GM10266 (cell line): ENCODE results near the gene C1orf174.

Experiments used
- DNase-seq: peaks from one replicate; pipeline ENCODE4 v3.0.0; 2012; ENCODE audit errors: extremely low spot score
- TF ChIP-seq, protein P1 (sequence below): IDR thresholded peaks from 2 replicates; pipeline ENCODE4 v1.5.1; 2012; ENCODE audit warnings: mild to moderate bottlenecking, low read depth; ENCODE audit not compliant: control insufficient read depth, insufficient read depth; ENCODE audit errors: missing control alignments

Gene C1orf174

GRCh38 chr1:3891329-3891865 lies 8.7 kb downstream of the C1orf174 start:
- TF ChIP-seq, protein P1, sequence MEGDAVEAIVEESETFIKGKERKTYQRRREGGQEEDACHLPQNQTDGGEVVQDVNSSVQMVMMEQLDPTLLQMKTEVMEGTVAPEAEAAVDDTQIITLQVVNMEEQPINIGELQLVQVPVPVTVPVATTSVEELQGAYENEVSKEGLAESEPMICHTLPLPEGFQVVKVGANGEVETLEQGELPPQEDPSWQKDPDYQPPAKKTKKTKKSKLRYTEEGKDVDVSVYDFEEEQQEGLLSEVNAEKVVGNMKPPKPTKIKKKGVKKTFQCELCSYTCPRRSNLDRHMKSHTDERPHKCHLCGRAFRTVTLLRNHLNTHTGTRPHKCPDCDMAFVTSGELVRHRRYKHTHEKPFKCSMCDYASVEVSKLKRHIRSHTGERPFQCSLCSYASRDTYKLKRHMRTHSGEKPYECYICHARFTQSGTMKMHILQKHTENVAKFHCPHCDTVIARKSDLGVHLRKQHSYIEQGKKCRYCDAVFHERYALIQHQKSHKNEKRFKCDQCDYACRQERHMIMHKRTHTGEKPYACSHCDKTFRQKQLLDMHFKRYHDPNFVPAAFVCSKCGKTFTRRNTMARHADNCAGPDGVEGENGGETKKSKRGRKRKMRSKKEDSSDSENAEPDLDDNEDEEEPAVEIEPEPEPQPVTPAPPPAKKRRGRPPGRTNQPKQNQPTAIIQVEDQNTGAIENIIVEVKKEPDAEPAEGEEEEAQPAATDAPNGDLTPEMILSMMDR, result no peak
- DNase-seq, result no peak

DNA sequence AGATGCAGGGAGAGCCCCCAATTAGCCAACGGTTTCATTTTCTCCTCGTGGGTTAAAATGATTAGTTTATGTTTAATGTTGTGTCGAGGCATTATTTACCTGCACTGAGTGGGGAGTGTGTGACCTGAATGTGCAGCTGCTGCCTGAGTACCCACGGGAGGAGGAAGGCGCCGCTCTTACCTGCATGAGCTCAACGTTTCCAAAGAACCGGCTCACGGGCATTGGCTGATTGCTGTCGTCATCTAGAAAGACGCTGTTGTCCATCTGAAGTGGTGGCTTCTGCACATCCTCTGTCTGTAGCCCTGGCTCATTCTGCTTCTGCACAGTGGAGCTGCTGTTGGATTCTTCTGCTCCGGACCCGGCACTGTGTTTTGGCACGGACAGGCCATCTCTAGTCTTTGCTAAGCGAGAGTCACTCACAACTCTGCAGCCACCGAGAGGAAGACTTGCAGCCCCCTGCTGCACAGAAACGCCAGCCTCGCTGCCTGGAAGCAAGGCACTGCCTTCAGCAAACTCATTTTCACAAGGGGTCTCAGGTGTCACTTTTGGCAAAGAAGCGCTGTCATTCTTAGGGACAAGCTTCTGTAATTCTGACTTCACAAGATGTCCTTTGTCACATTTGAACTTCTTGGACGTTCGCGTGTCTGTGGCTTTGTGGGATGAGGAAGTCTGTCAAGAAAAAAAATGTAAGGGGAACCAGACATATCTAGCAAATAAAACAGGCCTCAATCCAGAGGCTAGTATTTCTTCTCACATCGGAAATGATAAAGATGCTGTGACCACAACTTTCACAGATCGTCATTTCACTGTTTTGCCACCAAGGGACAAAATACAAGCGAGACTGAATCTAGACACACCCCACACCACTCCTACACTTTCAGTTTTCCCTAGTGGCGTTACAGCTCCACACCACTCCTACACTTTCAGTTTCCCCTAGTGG lies 9.4 kb downstream of the C1orf174 start:
- TF ChIP-seq, protein P1, result no peak
- DNase-seq, result no peak

- TF ChIP-seq, protein P1, result no peak
- no peak for DNase-seq
Measured at GRCh38 chr1:3889936-3890335, 10.1 kb downstream of the C1orf174 start.

GRCh38 chr1:3888301-3888700 lies 11.8 kb downstream of the C1orf174 start:
- TF ChIP-seq, protein P1, result no peak
- DNase-seq, result no peak

DNA sequence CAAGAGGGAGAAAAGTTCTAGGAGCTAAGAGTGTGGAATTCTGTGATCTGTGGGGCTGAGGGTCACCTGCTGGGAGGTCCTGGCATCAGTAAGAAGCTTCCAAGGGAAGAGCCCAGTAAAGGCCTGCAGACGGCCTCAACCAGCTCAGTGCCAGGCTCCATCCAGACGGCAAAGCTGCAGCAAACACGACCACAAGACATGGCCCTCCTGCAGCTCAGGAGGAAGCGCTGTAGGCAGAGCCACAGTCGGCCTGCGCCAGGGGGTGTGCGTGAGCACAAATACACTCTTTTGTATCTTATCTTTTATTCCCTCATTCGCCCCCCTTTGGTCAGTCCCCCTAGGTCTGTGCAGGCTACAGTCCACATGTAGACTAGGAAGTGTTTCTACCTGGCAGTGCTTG lies 13.4 kb downstream of the C1orf174 start:
- DNase-seq, result no peak
- TF ChIP-seq, protein P1, result no peak

- DNase-seq, result no peak
- TF ChIP-seq, protein P1, result no peak
Measured at GRCh38 chr1:3886106-3886670, 13.9 kb downstream of the C1orf174 start.

GRCh38 chr1:3885611-3886010 lies 14.5 kb downstream of the C1orf174 start:
- DNase-seq, result no peak
- TF ChIP-seq, protein P1, result no peak
